Bronchial epithelial cell (primary cell): ENCODE results near the gene PKM. TPM values are rescaled to one million over a fixed set of nuclear protein-coding genes. Genes with fewer than 3 reads are reported as not detected.

Experiments used
- DNase-seq: peaks from one replicate; pipeline ENCODE4 v3.0.0-alpha.2; 2010; ENCODE audit warnings: low read depth
- FAIRE-seq: peaks from 2 replicates; lab custom pipeline; 2011; peaks lifted over from hg19 to GRCh38; lab: Jason Lieb, UNC
- H3K27me3 ChIP-seq: 2 replicates; pipeline ENCODE4 v1.5.1; 2011; ENCODE audit warnings: low read length; ENCODE audit not compliant: control insufficient read depth, insufficient read depth
- H3K36me3 ChIP-seq: 2 replicates; pipeline ENCODE4 v1.5.1; 2011; ENCODE audit warnings: low read length; ENCODE audit not compliant: control insufficient read depth, insufficient read depth
- H3K4me3 ChIP-seq: 2 replicates; pipeline ENCODE4 v1.5.1; 2011; ENCODE audit warnings: mild to moderate bottlenecking, low read depth, low read length, control low read depth
- CTCF ChIP-seq: IDR thresholded peaks from 2 replicates; pipeline ENCODE4 v1.5.1; 2011; ENCODE audit warnings: mild to moderate bottlenecking, moderate library complexity, low read length, control low read depth, inconsistent platforms; ENCODE audit not compliant: insufficient read depth, severe bottlenecking
- total RNA-seq: library from RNA; depleted of rRNA; stranded (reverse); fragments of >200 nt; gene quantifications from 2 replicates; pipeline ENCODE4 v1.2.1, GENCODE V29; 2014

PKM gene
- total RNA-seq, 1 donor from 2014 or later = 1,045 TPM

GRCh38 chr15:72183781-72184164, 47.2 kb downstream of the PKM start:
- TF ChIP-seq CTCF = no peak
- no peaks in the 10 kb centered on the region for H3K27me3 ChIP-seq
- FAIRE-seq (no peak), DNase-seq (no peak)
- no peak overlapping the region for H3K4me3 ChIP-seq
- no peaks in the 10 kb centered on the region for H3K36me3 ChIP-seq

- peak; percentile 85 for FAIRE-seq
- TF ChIP-seq CTCF = no peak
These were observed 48.3 kb downstream of the PKM start for GRCh38 chr15:72182673-72183072.

GRCh38 chr15:72182244-72182643, 48.7 kb downstream of the PKM start:
- no peak for FAIRE-seq
- H3K4me3 ChIP-seq = no peak overlapping the region
- TF ChIP-seq CTCF = no peak

More at GRCh38 chr15:72182673-72183072, 48.3 kb downstream of the PKM start:
- Histone ChIP-seq H3K36me3 (no peaks in the 10 kb centered on the region), H3K27me3 (no peaks in the 10 kb centered on the region), H3K4me3 (no peak overlapping the region)
- peak; percentile 71 for DNase-seq

GRCh38 chr15:72180761-72181324, 50.1 kb downstream of the PKM start:
- FAIRE-seq (no peak), DNase-seq (no peak)
- TF ChIP-seq CTCF = no peak
- Histone ChIP-seq H3K36me3 (no peaks in the 10 kb centered on the region), H3K27me3 (no peaks in the 10 kb centered on the region), H3K4me3 (no peak overlapping the region)

More at GRCh38 chr15:72182244-72182643, 48.7 kb downstream of the PKM start:
- no peaks in the 10 kb centered on the region for H3K27me3 ChIP-seq
- DNase-seq = no peak
- H3K36me3 ChIP-seq = no peaks in the 10 kb centered on the region

- Histone ChIP-seq H3K4me3 (no peak overlapping the region), H3K36me3 (no peaks in the 10 kb centered on the region), H3K27me3 (no peaks in the 10 kb centered on the region)
- no peak for TF ChIP-seq CTCF
- FAIRE-seq = no peak
- DNase-seq = no peak
These were observed 50.9 kb downstream of the PKM start for GRCh38 chr15:72179950-72180581.
